K562 treated with DMSO at 1 percent for 4 hours (cell line): ENCODE results near the gene FGF3. TPM values are rescaled to one million over a fixed set of nuclear protein-coding genes. Genes with fewer than 3 reads are reported as not detected.

Experiments used
- total RNA-seq: library from RNA; unstranded; fragments of 300-600 nt; gene quantifications from 2 replicates; pipeline ENCODE4 v1.2.3, GENCODE V29; 2022; ENCODE audit not compliant: insufficient read depth

Gene FGF3
- total RNA-seq, result not detected in 2 replicates

GRCh38 chr11:69818603-69819441 lies at the start of gene FGF3:
FGF3 (minus strand) TSS chr11:69819416; CDS start chr11:69818933, 483 bp downstream.

DNA sequence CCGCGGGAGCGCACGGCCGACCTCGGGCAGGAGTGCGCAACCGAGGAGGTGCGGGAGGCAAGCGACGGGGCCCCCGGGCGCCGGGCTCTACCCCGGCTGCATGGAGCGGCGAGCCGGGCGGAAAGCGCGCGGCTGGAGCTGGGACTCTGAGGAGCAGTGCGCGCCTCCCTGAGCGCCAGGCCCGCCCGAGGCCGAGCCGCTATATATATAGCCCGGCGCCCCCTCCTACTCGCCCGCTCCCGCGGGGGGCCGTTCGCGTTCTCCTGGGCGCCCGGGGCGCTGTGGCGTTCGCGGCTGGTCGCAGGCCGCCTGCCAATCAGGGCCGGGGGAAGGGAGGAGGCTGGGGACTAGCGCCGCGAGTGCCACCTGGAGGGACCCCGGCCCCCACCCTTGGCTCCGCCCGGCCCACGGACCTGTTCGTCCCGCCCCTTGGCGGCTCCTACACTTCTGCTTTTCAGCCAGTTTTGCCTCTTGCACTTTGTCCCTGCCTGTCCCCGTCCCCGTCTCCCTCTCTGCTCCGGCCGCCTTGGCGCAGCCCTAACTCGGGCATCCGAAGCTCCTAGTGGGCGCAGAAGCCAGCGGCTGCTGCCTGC lies 44.0 kb downstream of the FGF3 start, which contains the start of gene FGF4:
Gene FGF4 (minus strand): TSS at position 179 of the 593 bp plus-strand sequence. CDS start 257 bp downstream, outside the sequence.

Other genes with a start within 250 kb of the FGF3 start
- 1.8 and 8.4 TPM in 2 replicates for gene CCND1, start 178.3 kb downstream of the FGF3 start, total RNA-seq
- gene LTO1, start 144.1 kb downstream of the FGF3 start, total RNA-seq, result 10.5 and 16.7 TPM in 2 replicates
- gene FGF19, start 115.4 kb downstream of the FGF3 start, total RNA-seq, result not detected in 2 replicates
- gene FGF4, start 44.1 kb downstream of the FGF3 start, total RNA-seq, result not detected in 2 replicates